Testis (tissue), 3 donors: ENCODE results near the gene CENPX. TPM values are rescaled to one million over a fixed set of nuclear protein-coding genes. Genes with fewer than 3 reads are reported as not detected.

ENCODE experiments used
- DNase-seq: peaks from one replicate; pipeline ENCODE4 v3.0.0-alpha.2; 2019
- H3K27ac ChIP-seq, 2 donors: fragments of 200-600 bp; sonication (generic); one replicate each; pipeline ENCODE4 v1.5.1; 2019
- H3K27me3 ChIP-seq: fragments of 200-600 bp; sonication (generic); one replicate; pipeline ENCODE4 v1.5.1; 2019
- H3K36me3 ChIP-seq: fragments of 200-600 bp; sonication (generic); one replicate; pipeline ENCODE4 v1.5.1; 2017; ENCODE audit warnings: low read depth; ENCODE audit errors: missing control alignments
- H3K4me1 ChIP-seq: fragments of 200-600 bp; sonication (generic); one replicate; pipeline ENCODE4 v1.5.1; 2019
- H3K4me3 ChIP-seq, 2 donors: fragments of 200-600 bp; sonication (generic); one replicate each; pipeline ENCODE4 v1.5.1; 2017 to 2019
- H3K9me3 ChIP-seq: fragments of 200-600 bp; sonication (generic); one replicate; pipeline ENCODE4 v1.5.1; 2017
- POLR2A ChIP-seq: fragments of 450-650 bp; IDR thresholded peaks from one replicate; pipeline ENCODE4 v1.6.1; 2017; ENCODE audit warnings: antibody characterized with exemption, mild to moderate bottlenecking, moderate library complexity
- WGBS, 2 donors: methylation state at CpG; one replicate each; pipeline ENCODE4 v1.1.5; 2018; 5-methylcytosine and 5-hydroxymethylcytosine counted together
- intact Hi-C: fragments of 100-400 bp; cut with DNase I; formaldehyde crosslinking; loops from one replicate; pipeline ENCODE4 v1.15.1; 2023; ENCODE audit warnings: low total_unique reads
- polyA plus RNA-seq: library from polyadenylated mRNA; stranded (reverse); fragments of 350-450 nt; fragmentation: Illumina TruSeq; extraction: RNeasy Lipid Tissue Mini Kit (QIAGEN cat#74804); gene quantifications from one replicate; pipeline ENCODE4 v1.2.3, GENCODE V29; 2014; ENCODE audit warnings: low read depth, low replicate concordance; ENCODE audit not compliant: insufficient read depth
- total RNA-seq, 2 donors: library from RNA; depleted of rRNA; stranded (reverse); fragments of >200 nt; gene quantifications; one replicate each; pipeline ENCODE4 v1.2.3, GENCODE V29; 2016
- TF ChIP-seq, protein P1 (sequence below), 3 experiments: fragments of 450-650 bp in 2 of 3; fragments of 200-600 bp in 1 of 3; sonication (generic) in 1 of 3; IDR thresholded peaks; one replicate each; pipeline ENCODE4 v1.5.1; 2016 to 2019; ENCODE audit warnings: antibody characterized with exemption in 3 of 3, mild to moderate bottlenecking in 2 of 3, moderate library complexity in 1 of 3

Gene CENPX
- total and polyA plus RNA-seq, 3 donors from 2014 or later, result 43.0 to 51.8 (median 43.5) TPM

DNA sequence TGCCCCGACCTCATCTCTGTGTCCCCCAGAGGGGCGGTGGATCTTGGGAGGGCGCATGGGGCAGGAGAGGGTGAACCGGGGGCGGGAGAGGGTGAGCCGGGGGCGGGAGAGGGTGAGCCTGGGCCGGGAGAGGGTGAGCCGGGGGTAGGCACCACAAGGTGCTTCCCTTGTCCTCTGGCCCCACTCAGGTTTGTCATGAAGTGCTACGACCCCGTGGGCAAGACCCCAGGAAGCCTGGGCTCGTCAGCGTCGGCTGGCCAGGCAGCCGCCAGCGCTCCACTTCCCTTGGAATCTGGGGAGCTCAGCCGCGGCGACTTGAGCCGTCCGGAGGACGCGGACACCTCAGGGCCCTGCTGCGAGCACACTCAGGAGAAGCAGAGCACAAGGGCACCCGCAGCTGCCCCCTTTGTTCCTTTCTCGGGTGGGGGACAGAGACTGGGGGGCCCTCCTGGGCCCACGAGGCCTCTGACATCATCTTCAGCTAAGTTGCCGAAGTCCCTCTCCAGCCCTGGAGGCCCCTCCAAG is 26.4 kb downstream of the CENPX start:
- intact Hi-C loops, result no loop called here
- Histone ChIP-seq H3K27ac (no peak overlapping the region), H3K36me3 (no peaks in the 10 kb centered on the region), H3K27me3 (no peaks in the 10 kb centered on the region), H3K4me1 (no peaks in the 10 kb centered on the region), H3K9me3 (no peaks in the 10 kb centered on the region), H3K4me3 (no peak overlapping the region)
- DNase-seq, result no peak
- 91 to 93% methylated on average over 13 to 25 of the region's 28 CpGs for WGBS, 2 donors
- TF ChIP-seq POLR2A, result no peak
- TF ChIP-seq, protein P1, sequence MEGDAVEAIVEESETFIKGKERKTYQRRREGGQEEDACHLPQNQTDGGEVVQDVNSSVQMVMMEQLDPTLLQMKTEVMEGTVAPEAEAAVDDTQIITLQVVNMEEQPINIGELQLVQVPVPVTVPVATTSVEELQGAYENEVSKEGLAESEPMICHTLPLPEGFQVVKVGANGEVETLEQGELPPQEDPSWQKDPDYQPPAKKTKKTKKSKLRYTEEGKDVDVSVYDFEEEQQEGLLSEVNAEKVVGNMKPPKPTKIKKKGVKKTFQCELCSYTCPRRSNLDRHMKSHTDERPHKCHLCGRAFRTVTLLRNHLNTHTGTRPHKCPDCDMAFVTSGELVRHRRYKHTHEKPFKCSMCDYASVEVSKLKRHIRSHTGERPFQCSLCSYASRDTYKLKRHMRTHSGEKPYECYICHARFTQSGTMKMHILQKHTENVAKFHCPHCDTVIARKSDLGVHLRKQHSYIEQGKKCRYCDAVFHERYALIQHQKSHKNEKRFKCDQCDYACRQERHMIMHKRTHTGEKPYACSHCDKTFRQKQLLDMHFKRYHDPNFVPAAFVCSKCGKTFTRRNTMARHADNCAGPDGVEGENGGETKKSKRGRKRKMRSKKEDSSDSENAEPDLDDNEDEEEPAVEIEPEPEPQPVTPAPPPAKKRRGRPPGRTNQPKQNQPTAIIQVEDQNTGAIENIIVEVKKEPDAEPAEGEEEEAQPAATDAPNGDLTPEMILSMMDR (IDR thresholded peaks at IDR 0.05), result no peak

DNA sequence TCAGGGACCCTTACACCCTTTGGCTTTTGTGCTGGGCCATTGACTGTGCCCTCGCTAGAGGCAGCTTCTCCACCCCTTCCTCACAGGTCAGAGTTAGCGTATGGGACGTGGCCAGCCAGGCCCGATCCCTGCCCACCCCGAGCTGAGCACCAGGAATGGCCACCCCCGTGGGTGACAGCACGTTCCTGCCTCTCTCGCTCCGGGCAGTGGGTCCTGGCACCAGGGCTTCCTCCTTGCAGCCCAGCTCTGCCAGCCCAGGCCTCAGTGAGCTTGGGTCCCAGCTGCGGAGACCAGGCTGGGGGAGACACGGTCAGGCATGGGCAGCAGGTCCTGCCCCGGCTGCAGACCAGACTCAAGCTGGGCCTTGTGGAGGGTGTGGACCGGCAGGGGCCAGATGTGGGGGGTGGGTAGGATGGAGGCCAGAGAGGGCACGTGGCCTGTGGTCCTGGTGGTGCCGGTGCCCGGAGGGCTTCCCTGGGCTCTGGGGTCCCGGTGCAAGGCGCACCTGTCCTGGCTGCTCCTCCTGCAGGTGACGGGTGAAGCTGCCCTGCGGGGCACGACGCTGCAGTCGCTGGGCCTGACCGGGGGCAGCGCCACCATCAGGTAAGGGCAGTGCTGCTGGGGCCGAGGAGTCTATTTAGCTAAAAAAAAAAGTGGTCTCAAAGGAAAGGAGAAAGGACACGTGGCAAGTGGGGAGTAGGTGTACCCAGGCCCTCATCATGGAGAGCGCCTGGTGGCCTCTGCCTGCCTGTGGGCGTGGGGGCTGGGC is 27.0 kb downstream of the CENPX start:
- Histone ChIP-seq H3K9me3 (no peaks in the 10 kb centered on the region), H3K27ac (no peak overlapping the region), H3K4me3 (no peak overlapping the region), H3K27me3 (no peaks in the 10 kb centered on the region), H3K4me1 (no peaks in the 10 kb centered on the region), H3K36me3 (no peaks in the 10 kb centered on the region)
- no peak for DNase-seq
- TF ChIP-seq, protein P1 (IDR thresholded peaks at IDR 0.05), result no peak
- TF ChIP-seq POLR2A, result no peak
- WGBS, 2 donors, result 93 to 96% methylated on average over 9 to 29 of the region's 29 CpGs
- intact Hi-C loops, result no loop called here

DNA sequence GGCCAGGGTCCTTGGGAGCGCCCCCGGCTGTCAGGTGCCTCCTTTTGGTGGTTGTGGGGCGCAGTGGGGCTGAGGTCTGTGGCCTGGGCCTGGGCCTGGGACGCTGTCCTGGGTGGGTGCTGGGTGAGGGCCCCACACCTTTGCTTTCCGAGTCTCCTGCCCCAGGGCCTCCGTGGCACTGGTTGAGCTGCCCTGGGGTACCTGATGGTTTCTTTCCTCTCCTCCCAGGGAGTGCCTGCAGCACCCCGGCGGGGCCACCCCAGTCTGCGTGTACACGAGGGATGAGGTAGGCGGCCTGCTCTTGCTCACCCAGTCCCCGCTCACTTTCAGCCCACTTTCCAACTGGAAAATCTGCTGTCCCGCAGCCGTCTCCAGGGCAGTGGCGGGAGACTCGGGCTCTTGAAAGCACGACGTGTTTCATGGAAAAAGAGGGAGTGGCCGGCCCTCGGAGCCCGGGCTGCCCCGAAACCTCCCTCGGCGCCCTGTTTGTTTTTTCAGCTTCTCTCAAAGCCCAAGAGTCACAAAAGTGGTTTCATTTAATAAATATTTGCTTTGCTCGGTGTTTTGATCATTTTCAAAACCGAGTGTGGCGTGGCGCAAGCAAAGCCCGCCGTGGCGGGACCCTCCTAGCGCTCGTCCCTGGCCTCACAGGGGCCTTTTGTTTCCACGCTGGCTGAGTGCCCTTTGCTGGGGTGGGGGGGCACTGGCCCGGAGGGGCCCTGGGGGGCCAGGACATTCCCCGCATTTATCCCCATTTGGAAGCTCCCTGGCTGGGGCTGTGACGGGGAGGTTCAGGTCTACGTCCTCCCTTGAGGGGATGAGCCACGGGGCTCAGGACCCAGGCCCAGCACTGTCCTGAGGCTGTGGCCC is 27.9 kb downstream of the CENPX start:
- no peaks in the 10 kb centered on the region for H3K9me3 ChIP-seq
- no peaks in the 10 kb centered on the region for H3K4me1 ChIP-seq
- no peak for TF ChIP-seq POLR2A
- TF ChIP-seq, protein P1 (IDR thresholded peaks at IDR 0.05), result no peak
- no peak overlapping the region for H3K27ac ChIP-seq
- no peaks in the 10 kb centered on the region for H3K36me3 ChIP-seq
- H3K4me3 ChIP-seq, result no peak overlapping the region
- 92 to 94% methylated on average over 32 to 37 of the region's 39 CpGs for WGBS, 2 donors
- no peaks in the 10 kb centered on the region for H3K27me3 ChIP-seq
- no peak for DNase-seq
- intact Hi-C loops, result no loop called here

DNA sequence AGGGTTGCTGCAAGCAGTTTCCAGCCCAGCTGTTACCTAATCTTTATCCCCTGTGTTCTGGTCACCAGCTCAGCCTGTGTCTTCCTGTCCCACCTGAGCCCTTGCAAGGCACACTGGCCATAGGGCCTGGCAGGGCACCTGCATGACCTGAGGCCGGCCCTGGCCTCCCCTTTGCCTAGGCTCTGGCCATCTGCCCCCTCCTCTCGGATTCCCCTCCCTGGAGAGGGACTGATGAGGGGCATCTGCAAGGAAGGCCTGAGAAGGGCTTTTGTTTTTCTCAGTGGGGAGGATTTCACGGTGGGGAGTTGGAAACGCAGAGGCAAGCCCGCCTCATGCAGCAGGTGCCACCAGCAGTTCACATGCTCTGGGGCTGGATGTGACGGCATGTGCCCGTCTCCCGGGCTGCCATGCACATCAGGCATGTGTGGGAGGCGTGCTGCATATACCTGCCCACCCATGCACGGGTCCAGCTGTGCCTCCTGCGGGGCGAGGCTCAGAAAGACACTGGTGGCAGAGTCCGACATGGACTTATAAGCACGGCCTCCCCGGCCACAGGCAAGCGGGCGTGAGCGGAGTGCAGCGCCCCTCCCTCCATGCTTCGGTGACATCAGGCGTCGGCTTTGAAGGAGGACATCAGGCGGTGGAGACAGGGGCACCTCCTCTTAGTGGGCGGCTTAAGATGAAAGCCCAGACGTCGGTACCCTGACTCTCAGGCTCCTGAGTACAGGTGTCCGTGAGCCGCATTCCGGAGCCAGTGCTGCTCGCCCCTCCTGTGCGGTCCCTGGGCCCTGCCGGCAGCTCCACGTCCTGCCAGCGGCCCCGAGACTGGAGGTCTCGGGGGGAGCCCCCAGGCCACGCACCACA is 28.7 kb downstream of the CENPX start:
- H3K27ac ChIP-seq, result no peak overlapping the region
- DNase-seq, result no peak
- H3K9me3 ChIP-seq, result no peaks in the 10 kb centered on the region
- intact Hi-C loops, result no loop called here
- TF ChIP-seq, protein P1 (IDR thresholded peaks at IDR 0.05), result no peak
- no peak for TF ChIP-seq POLR2A
- WGBS, 2 donors, result 90 to 91% methylated on average over 15 to 37 of the region's 37 CpGs
- H3K27me3 ChIP-seq, result no peaks in the 10 kb centered on the region
- no peak overlapping the region for H3K4me3 ChIP-seq
- no peaks in the 10 kb centered on the region for H3K4me1 ChIP-seq
- no peaks in the 10 kb centered on the region for H3K36me3 ChIP-seq
